Stimulated activated CD8-positive, alpha-beta memory T cell treated with anti-CD3 and anti-CD28 coated beads, Interleukin-15, amount 100 ng/mL, for 4 hours (primary cell): ENCODE data around the gene SAXO1.

Source experiments
- DNase-seq, 2 donors: peaks; one replicate each; pipeline ENCODE4 v3.0.0-alpha.2; 2020; ENCODE audit warnings: low read depth in 2 of 2

SAXO1 gene

DNA sequence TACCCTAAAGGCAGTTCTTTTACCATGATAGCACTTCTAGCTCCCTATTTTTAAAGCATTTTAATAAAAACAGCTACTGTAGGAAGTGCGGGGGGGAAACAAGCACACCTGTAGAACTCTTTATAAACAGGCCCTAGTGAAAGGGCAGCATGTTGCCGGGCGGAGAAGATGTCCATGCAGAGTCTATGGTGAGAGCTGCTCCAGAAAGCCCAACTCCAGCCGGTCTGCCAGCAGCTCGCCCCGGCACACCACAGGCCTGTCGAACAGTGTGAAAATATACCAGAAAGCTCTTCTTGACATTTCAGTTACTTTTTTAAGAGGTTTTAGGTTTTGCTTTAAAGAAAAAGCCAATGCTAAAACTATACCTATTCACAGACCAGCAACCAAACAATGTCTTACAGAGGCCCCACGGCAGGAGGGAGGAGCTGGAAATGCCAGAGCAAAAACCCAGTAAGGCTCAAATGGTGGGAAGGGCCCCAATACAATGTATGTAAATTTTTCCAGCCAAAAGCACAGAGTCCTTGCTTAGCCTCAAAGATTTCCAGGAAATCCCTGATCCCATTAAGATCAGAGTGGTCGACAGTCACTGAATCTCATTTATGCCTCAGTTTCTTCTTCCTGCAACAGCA lies 121.2 kb downstream of the SAXO1 start:
- no peak for DNase-seq

DNA sequence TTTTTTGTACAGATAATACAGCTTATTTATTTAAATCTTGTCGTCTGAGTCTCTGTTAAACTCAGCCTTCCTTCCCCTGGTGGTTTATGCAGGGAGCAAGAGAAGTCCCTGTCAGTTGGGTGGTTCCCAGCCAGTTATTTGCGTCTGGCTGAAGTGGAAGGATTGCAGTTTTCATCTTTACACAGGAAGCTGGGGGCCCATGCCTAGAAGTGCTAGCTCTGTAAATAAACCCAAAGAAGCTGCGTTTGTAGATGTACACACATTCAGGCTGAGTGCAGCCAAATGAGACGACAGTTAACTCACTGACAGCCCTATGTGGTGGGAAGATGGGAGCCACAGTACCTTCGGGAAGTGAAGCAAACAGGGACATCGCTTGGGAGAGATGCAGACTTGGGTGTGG lies 122.1 kb downstream of the SAXO1 start:
- no peak for DNase-seq

- DNase-seq: no peak
Observed at GRCh38 chr9:18910435-18910834, 122.6 kb downstream of the SAXO1 start.

DNA sequence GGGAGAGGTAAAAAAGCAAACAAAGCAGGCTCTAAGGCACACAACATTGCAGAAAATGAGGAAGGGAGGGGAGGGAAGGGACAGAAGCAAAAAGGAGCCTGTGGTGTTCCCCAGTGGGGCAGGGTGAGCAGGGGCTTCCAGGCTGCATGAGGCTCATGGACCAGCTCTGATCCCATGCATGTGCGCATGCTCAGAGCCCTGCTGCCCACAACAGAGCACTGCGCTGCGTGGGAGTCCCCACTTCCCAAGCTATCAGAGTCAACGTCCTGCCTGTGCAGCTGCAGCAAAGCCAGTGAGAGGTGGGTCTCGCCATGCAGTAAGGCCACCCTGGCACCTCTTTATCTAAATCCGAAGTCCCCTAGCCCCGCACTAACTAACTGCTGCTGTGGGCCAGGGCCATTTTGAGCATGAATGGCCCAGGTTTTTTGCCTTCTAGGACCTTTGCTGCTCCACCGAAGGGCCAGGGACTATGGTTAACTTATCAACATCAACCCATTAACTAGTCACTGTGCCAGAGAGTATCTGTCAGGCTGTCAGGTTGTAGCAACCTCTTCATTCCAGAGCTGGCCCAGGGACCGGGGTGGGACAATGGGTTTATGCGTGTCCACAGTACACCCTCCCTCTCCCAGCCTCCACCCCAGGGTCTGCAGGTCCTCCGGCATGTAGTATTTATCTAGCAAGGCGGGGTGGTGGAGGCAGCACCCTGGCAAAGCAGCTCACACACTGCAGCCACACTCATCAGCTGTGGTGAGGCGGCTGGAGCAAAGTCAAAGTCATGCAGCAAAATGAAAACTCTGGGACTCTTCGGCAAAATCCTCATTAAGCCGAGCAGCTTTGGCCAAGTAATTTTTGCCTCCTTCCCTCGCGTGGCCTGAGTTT lies 123.6 kb downstream of the SAXO1 start:
- no peak for DNase-seq

- DNase-seq: no peak
Observed at GRCh38 chr9:18907927-18908625, 124.9 kb downstream of the SAXO1 start.

DNA sequence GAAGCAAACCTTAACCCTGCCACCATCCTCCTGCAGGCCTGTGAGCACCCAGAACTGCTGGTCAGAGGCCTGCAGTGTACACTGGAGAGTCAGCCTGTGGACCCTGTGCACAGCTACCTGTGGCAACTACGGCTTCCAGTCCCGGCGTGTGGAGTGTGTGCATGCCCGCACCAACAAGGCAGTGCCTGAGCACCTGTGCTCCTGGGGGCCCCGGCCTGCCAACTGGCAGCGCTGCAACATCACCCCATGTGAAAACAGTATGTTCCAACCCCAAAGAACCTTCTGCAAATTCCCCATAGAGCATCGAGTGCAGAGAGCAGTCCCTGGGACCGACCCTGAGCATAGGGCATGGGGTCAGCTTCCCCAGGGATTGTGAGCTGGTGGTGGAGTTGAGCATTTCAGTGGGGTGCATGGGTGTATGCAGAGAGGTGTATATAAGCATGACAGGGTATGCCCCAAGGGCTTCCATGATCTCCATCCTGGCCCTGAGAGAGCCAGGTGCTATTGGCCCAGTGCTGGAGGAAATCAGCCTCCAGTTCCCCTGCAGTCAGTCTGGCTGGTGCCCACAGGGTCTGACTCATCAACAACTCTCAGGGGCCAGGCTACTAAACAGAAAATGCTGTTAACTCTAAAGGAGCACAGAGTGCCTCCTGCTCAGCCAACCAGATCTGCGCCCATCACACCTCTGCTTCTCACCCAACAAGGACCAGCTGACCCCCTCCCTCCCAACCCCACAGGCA lies 126.2 kb downstream of the SAXO1 start:
- no peak for DNase-seq

GRCh38 chr9:18905883-18906629 lies 127.0 kb downstream of the SAXO1 start:
- DNase-seq: no peak

DNA sequence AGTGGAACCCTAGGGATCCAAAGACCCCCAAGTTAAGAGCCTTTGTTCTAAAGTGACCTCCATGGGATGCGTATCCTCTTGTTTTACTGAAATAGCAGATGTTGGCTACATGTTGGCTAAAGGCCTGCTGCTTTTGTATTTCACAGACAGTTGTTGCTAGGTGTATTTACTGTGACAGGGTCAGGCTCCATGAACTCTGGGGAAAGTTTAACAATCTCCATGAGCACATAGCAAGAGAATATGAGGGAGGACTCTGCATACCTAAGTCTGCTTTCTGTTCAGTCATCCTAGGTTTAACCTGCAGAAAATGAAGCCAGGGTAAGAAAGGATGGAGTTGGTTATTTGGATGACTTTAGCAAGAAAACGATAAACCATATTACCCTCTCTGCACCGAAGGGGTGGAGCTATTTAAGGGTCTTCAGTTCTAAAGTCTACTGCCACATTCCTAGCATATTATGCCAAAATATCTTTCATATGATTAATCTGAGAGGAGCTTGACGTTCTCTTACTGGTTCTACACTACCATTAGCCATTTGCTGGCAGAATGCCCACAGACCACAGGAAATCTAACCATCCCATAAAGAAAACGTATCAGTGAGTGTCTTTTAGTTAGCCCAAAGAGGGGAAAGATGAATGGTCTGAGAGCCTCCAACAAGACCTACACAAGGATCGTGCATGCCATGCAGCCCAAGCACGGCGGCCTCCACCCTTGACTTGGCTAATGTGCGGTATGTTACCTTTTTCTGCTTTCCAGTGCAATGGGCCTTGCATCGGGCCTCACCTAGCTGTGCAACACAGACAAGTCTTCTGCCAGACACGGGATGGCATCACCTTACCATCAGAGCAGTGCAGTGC lies 127.8 kb downstream of the SAXO1 start:
- DNase-seq: no peak

- DNase-seq: no peak
Observed at GRCh38 chr9:18903450-18903849, 129.6 kb downstream of the SAXO1 start.

GRCh38 chr9:18896531-18897179 lies 136.4 kb downstream of the SAXO1 start:
- no peak for DNase-seq

- DNase-seq: no peak
Observed at GRCh38 chr9:18896004-18896403, 137.0 kb downstream of the SAXO1 start.

DNA sequence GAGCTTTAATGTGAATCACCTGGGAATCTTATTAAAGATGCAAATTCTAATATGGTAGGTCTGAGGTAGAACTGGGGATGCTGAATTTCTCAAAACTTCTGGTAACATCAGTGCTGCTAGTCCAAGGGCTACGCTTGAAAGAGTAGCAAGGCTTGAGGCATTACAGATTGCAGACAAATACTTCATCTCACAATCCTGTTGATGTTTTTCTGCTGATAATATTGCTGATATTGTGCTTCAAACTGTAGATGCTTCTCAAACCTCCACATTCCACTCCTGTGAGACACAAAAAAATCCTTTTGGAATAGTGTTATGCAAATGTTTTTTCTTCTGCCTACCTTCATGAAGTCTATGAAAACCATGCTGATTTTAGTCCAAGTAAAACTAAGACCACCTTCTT lies 139.5 kb downstream of the SAXO1 start:
- no peak for DNase-seq

GRCh38 chr9:18893046-18893445 lies 140.0 kb downstream of the SAXO1 start:
- DNase-seq: no peak

DNA sequence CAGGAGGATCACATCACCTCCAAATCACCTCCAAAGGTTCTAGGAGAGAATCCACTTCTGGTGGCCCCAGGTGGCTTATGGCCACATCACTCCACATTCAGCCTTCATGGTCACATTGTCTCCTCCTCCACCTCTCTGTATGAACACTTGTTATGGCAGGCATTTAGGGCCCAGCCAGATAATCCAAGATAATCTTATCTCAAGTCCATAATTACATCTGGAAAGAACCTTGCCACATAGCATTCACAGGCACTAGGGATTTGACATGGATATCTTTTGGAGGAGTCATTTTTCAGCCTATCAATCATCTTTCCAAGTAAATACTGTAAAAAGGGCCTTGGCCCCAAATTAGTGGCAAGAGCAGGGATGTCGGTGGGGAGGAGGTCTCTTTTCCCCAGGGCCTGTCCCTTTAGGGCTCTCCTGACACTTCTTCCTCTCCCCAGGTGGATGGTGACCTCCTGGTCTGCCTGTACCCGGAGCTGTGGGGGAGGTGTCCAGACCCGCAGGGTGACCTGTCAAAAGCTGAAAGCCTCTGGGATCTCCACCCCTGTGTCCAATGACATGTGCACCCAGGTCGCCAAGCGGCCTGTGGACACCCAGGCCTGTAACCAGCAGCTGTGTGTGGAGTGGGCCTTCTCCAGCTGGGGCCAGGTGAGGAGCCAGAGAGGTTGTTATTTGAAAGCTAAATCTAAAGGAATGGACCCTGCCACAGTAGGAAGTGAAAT lies 140.9 kb downstream of the SAXO1 start:
- no peak for DNase-seq

DNA sequence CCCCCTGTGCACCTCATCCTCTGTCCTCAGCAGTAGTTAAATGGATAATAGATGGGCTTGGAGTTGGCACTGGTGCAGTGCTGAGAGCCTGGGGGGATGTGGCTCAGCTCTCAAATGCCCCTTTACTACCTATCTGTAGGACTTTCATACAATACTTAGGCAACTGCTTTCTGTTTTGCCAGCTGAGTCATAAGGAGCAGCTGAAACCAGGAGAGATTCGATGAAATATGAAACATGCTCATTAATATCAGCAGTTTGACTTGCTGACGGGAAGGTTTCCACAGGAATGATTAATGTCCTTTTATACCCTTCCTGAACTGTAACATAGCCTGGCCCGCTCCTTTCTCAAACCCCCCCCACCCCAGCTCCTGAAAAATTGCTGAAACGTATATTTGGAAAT lies 142.6 kb downstream of the SAXO1 start:
- DNase-seq: no peak

GRCh38 chr9:18889550-18889949 lies 143.5 kb downstream of the SAXO1 start:
- DNase-seq: no peak

DNA sequence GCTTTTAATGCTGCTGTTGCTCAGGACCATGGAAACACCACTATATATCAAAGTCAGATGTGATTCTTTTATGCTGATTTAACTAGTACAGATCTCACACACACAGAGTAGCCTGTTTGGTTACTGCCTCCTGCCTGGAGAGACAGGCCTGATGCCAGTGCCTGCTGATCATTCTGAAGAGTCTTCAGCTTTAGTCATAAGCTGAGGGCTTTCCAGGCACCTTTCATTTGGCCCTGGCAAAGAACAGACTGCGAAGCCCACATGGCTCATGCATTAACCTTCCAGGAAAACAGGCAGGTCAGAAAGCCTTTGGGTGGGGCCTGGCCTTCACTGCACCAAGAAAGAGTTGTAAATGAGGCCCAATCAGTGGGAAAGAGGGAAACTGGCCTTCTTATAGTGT lies 144.7 kb downstream of the SAXO1 start:
- no peak for DNase-seq

DNA sequence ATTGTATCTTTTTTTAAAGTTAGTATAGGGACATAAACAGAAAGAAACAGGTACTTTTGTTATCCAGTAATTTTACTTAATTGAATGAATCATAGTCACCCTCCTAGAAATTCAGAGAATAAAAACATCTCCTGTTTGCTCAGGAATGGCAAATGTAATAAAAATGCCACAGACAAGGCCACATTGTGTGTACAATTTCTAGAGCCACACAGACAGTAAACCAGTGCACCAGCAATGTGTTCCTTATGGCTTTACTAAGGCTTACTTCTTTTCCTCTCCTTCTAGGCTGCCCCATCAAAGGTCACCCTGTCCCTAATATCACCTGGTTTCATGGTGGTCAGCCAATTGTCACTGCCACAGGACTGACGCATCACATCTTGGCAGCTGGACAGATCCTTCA lies 145.5 kb downstream of the SAXO1 start:
- no peak for DNase-seq

DNA sequence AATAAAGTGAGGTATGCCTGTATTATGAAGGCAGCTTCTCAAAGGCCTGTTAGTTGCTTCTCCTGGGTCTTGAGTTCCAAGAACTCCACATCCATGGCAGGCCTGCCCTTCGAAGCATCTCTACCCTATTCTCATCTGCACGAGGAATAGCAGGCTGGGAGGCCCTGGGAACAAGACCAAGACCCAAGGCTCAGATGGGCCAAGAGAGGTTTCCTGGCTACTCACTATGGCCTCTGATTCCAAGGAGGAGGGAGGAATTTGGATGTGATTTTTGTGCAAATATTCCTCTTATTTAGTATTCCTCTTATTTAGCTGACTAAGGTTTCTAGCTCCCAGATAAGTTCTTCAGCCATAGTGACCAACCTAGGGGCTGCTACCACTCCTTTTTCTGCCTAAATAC lies 151.3 kb downstream of the SAXO1 start:
- no peak for DNase-seq
